ENCODE results near the gene HIBADH.
"Not testable (repeated sequence)": the region's sequence is repeated elsewhere in the genome, so short reads cannot be mapped to it uniquely, and the experiment has no call there.

The HIBADH gene

DNA sequence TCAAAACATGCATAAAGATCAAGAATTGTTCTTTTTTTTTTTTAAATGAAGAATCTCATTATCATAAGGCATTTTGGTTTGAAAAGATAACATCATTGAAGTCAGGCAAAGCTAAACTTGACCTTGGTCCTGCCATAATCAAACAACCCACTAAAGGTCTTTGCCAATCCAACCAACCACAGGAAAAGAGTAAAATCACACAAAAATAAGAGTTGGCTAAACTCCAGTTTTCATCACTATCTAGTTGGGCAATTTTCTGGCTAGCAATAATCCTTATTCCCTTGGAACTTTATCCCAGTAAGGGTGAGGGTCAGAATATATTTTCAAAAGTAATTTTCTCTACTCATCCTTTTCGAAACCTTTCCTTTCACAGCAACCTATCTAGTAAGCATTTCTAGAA, 62.4 kb downstream of the HIBADH start:
- no peak for DNase-seq (ENCODE audit: low spot score)

DNA sequence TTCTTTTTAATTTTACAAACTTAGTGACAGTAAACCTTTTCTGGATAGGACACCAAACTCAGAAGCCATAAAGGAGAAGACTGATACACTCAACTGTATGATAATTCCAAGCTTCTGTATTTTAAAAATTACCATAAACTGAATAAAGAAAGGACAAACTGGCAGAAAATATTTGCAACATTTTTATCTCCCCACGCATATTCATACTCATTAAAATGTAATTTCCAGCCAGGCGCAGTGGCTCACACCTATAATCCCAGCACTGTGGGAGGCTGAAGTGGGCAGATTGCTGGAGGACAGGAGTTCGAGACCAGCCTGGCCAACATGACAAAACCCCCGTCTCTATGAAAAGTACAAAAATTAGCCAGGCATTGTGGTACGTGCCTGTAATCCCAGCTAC, 67.7 kb downstream of the HIBADH start:
- DNase-seq (ENCODE audit: low spot score) = no peak

DNA sequence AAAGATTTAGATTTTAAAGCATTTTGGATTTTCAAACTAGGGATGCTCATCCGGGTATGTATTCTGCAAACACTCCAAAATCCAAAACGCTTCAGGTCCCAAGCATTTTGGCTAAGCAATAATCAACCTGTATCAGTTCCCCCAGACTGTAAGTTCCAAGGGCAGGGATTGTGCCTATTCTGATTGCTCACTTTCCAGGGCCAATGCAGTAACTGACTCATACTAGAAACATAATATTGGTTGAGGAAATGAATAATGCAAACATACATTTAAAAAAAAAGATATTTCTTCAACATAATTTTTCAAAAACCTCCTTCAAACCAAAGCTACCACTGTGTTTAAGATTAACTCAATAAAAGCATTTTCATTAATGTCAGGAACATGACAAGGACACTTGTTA, 69.5 kb downstream of the HIBADH start:
- no peak for DNase-seq (ENCODE audit: low spot score)

DNA sequence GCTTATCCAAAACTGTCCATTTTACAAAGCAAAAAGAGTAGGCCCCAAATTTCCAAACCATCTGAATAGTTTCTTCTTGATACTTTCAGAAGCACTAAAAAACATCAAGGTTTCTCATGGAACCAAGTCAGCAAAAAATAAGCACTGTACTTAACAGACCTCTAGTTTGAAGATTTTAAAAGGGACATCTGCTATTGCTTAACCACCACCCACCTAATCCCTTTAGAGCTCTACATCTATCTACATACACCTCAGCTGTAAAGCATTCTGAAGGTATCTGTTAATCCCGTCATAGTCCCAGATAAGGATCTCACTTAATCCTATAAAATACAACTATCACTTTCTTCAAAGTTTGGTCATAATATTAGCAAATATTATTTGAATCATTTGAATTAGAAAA, 72.3 kb downstream of the HIBADH start:
- no peak for DNase-seq (ENCODE audit: low spot score)

DNA sequence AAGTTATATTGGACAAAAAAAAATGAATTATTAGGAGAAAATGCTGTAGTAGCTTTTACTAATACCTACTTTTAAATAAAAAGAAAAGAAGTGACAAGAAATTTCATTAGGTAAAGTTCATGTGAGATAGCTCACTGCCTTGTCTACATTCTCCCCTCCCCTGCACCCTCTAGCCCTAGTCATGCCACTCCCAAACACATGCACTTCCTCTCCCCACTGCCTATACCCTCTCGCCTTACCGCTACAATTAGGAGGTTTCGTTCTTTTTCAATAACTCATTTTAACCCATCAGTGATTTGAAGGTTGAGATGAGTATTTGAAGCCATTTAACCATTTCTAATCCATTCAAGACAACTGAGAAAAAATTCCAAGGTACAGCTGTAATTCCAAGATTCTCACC, 75.3 kb downstream of the HIBADH start:
- DNase-seq (ENCODE audit: low spot score) = no peak

DNA sequence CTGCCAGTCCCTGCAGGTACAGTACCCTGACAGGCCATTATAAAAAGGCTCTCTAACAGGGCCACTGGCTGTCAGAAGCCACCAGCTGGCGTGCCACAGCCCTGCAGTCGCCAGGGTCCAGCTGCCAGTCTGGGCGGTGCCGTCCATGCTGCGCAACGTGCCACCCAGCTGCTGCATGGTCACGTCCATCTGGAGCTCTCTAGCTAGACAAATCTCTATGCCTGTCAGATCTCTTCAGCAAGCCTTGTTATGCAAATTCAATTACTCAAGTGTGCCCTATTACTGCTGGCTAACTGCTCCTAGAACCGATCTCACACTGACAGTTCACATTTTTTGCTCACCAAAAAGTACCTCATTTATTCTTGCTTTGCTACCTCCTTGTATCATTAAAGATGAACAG, 75.9 kb downstream of the HIBADH start:
- no peak for DNase-seq (ENCODE audit: low spot score)

DNA sequence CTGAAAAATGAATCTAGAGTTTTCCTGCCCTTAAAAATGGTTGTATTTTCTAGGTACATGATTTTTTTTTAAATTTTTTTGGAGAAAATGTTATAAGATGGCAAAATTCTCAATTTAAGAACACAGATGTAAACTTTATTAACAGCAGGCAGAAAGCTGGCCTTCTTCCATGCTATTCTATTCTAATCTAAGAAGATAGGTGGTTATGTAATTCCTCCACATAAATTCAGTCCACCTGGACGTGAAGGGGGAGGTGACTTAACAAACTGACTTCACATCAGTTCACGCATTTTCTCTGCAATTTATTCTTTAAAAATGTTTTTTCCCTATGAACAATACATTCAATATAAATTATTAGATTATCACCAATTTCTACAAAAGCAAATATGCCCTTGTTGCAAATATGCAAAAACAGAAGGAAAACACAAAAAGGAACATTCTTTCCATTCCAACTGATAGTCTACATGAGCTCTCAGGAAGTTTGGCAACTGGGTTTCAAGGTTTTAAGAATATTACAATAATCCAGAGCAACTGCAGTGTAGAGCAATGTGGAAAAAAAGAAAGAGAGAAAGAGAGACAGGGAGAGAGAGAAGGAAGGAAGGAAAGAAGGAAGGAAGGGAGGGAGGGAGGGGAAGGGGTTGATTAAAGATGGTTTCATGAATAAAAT, 76.8 kb downstream of the HIBADH start:
- DNase-seq (ENCODE audit: low spot score) = no peak

DNA sequence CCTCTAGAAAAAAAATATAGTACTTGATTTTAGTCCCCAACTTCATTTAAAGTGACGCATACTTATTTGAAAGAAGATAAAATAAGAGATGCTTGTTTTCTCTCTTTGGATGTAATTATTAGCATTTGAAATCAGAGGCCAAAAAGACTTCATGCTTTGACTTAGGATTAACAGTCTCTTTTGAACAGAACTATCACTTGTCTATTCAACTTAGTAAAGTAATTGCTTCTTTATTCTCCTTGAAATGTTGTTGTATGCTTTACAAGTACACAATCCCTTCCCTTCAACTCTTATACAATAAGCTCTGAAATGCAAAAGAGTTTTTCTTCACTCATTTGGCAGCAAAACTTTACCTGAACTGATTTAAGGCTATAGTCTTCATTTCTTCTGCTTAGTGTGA, 80.8 kb downstream of the HIBADH start:
- no peak for DNase-seq (ENCODE audit: low spot score)

DNA sequence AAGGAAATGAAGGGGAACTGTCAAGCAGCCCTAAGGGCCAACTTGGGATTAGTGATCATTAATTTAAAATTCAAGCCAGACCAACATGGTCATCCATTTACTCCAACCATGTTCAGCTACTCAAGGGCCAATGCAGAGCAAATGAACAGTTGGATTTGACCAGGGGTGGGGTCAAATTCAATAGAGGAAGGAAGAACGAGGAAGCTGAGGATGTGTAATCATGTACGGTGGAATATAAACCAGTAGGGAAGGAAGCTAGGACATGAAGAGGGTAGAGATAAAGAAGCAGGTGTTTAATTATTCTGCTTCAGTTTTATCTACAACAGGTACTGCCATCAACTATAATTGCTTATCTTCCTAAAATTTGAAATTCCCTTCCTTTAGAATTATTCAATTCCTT, 81.6 kb downstream of the HIBADH start:
- DNase-seq (ENCODE audit: low spot score) = no peak

DNA sequence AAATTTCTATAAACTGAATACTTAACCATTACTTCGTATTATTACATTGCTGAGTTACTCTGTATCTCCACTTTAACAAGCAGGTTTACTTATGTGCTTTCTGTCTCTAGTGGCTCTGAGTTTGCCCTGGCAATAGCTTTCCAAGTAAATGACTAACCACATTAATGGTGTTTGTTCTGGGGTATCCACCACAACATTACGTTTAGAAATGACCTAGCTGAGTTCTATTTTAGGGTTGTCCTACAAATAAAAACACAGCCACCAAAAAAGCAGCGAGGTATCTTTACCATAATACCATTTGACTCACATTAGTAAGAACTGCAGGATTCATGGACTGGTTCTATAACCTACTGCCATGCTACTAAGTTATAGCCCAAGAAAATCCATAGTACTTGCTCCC, 83.1 kb downstream of the HIBADH start:
- no peak for DNase-seq (ENCODE audit: low spot score)

DNA sequence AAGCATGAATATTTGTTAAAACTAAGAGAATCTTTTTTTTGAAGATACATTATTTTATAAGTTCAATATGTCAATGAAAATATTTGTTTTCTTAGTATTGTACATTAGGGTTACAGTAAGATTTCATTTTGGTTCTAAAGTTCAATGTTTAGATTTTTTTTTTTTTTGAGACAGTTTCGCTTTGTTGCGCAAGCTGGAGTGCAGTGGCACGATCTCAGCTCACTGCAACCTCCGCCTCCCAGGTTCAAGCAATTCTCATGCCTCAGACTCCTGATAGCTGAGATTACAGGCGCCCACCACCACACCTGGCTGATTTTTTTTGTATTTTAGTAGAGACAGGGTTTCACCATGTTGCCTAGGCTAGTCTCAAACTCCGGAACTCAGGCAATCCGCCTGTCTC, 84.5 kb downstream of the HIBADH start:
- DNase-seq (ENCODE audit: low spot score) = not testable (repeated sequence)

DNA sequence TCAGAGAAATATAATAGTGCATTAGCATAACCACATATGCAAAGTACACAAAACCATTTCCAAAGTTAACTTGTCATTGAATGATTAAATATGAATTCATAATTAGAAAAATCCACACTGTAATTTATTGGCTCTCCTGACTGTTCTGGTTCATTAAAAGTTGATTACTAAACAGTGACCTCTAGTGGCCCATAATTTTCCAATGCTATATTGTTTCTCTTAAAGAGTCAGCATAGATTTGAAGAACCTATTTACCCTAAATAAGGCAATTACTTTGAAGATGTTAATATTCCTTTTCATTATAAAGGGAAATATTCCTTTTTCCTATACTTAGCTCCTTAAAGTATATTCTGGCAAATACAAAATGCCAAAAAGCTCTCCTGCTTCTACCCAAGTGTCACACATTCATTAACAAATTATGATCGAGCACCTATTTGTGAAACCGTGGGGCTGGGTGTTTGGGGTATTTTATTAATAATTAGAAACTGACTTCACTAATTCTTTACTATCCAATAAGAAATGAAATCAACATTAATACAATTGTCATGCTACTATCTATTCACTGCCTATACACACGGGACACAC, 86.2 kb downstream of the HIBADH start:
- peak; percentile 59 for DNase-seq (ENCODE audit: low spot score)

DNA sequence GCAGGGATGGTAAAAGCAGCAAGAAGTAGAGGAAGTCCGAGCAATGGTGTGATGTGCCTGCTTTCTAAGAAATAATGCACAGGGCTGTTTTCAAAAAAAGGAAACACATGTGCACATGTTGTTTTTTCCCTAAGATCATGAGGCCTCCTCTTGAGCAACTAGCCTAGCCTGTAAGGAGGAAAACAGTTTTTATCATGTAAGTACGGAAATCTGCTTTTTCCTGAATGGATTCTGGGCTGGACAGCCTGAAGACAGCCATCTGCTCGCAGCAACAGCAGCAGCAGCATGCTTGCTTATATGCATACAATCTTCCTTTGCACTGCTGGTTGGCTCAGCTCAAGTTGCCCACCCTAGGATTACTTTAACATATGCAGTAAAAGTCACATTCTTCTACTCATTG, 87.1 kb downstream of the HIBADH start:
- no peak for DNase-seq (ENCODE audit: low spot score)

DNA sequence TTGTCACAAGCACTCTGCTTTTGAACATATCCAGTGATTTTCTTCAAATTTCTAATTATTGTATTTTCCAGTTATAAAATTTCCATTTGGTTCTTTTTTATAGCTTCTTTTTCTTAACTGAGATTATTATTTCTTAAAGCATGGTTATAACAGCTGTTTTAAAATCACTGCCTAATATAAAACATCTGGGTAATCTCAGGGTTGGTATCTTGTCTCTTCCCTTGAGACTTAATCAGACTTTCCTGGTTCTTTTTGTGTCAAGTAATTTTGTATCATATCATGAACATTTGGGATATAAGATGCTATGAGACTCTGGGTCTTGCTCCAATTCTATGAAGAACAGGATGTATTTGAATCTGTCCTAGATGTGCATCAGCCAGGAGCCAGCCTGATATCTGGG, 93.6 kb downstream of the HIBADH start:
- no peak for DNase-seq (ENCODE audit: low spot score)

DNA sequence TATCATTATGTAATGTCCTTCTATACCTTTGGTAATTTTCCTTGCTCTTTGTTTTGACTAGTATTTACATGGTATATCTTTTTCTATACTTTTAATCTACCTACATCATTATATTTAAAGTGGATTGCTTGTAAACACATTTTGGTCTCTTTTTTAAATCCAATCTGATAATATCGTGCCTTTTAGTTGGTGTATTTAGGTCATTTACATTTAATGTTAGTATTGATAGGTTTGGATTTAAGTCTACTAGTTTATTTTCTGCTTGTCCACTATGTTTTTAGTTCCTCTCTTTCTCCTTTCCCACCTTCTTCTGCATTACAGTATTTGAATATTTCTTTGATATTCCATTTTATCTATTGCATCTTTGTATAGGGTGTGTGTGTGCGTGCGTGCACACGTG, 95.4 kb downstream of the HIBADH start:
- DNase-seq (ENCODE audit: low spot score) = no peak

DNA sequence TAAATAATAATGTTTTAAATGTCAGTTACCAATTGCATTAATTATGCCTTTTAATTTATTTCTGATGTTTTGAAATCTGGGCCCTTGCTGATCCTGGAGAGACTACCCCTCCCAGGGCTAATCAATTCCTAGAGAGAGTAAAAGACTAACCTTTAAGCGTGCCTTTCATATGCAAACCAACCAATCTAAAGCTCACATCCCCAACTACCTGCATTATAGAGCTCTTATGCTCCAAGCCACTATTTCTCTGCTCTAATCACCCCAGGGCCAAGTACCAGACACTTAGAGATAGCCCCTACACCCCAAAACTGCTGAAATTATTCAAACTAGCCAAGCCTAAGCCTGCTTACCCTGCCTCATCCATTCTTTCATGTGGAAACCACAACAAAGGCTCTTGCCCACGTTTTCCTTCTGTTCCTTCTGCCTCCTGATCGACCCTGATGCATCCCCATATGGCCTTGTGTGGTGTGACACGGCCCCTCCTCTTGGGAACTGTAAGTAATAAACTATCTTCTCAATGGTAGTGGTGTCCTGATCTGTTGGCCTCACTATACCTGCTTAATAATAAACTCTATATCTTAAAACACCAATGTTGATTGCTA, 97.7 kb downstream of the HIBADH start:
- DNase-seq (ENCODE audit: low spot score) = no peak

DNA sequence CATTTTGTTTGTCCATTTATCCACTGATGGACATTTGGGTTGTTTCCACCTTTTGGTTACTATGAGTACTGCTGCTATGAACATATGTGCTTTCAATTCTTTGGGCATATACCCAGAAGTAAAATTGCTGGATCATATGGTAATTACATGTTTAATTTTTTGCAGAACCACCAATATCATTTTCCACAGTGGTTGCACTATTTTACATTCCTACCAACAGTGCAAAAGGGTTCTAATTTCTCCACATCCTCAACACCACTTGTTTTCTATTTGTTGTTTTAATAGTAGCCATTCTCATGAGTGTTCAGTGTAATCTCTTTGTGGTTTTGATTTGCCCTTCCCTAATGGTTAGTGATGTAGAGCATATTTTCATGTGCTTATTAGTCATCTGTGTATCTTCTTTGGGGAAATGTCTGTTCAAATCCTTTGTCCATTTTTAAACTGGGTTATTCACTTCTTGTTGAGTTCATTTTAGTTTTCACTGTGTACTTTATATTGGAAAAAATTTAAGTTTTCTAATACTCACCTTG, 101.9 kb downstream of the HIBADH start:
- DNase-seq (ENCODE audit: low spot score) = no peak

DNA sequence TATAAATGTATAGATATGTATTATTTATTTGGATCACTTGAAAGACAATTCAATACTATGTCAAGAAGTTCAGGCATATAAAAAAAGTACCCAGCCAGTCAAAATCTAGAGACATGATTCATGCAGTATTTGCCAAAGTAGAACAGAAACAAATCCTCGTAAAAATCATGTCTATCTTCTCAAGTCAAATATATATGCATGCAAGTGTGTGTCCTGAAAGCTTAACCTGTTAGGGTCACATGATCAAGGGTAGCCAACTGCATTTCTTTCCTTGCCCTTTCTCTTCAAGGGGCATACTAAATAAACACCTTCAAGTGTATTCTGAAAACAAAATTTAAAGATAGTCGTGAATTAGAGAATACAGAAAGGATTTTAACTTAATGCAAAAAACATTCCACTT, 107.0 kb downstream of the HIBADH start:
- DNase-seq (ENCODE audit: low spot score) = no peak

DNA sequence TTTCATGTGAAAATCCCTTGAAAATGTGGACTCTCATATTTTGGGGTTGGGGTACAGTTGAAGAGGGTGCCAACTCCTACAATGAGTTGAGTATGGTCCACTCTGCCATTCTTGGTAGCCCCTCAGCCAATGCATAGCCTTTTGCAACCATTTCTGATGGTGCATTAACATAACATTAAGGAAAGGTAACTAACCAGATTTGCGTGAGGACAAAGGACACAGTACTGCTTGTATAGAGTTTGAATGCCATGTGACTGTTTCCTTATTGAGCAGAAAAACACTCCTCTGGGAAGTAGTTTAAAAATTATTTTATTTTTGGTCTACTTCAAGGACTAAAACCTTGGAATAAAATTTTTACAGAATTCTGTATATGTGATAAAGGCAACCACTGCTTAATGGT, 107.9 kb downstream of the HIBADH start:
- DNase-seq (ENCODE audit: low spot score) = no peak

DNA sequence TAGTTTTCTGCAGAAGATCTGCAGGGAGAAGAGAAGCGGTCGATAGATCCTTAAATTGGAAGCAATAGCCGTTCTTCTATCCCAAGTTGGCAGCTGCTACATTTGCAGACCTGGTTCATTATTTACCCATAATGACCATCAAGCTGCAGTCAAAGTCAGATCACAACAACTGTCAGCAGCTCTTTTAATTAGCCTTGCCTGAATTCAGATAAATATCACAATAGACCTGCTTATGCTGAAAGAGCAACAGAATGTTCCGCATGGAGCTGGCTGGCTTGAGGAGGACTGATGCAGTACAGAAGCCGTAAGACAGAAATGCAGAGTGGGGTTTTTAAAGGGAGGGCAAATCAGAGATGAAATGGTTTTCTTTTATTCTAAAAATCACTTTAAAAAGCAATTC, 109.4 kb downstream of the HIBADH start:
- DNase-seq (ENCODE audit: low spot score) = no peak

DNA sequence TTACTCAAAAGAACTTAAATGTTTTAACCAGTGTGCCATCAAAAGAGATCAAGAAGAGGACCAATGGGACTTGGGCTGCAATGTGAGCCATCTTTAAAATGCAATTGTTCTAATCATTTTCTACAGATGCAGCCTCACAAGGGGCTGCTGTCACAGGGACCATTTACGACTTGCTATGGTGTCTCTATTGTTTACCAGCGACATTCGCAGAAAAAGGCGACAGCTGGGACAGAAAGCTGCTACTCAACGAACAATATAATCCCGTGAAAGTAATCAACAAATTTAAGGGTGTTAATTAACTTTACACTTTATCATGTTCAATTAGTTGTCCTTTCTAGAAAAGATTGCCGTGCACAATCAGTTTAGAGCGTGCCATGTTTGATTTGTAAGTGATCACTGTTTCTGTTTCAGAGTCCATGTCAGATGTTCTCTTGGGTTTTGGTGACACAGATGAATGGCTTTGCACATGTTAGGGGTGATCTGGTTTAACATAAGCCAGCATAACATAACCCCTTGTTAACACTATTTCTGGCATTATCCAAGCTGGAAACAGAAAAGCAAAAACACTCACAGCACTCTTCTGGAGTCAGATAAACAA, 110.8 kb downstream of the HIBADH start:
- DNase-seq (ENCODE audit: low spot score) = no peak

DNA sequence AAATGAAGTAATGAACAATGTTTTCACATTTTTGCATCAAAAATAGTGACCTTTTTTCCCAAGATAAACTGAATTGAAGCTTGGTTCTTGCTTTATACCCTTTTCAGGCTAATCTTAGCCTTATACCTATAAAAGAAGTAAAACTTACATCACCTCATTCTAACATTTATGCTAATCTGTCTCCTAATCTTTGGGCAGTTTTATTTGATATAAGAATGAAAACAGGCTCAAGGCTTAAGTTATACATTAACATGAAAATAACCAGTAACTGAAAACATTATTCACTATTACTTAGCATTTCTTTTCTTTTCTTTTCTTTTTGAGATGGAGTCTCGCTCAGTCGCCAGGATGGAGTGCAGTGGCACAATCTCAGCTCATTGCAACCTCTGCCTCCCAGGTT, 113.1 kb downstream of the HIBADH start:
- no peak for DNase-seq (ENCODE audit: low spot score)

DNA sequence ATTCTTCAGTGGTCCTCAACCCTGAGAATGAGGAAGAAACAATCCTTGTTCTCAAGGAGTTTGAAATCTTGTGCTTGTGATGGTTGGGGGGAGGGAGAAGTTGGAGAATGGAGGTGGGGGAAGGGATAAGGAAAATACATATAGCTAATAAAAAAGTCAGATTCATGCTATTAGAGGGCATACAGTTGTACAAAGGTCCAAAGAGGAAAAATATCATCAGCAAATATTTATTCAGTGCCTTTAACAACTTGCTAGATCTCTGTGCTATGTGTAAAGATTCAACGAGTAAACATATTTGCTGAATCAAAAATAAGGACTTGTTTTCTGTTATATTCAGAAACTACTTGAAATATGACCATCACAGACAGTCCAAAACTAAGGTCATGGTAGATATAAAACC, 114.4 kb downstream of the HIBADH start:
- DNase-seq (ENCODE audit: low spot score) = no peak

Data from cerebellar cortex (tissue), 1 donor.